Glomerular endothelial cell (primary cell): ENCODE data around the gene CFAP107. TPM values are rescaled to one million over a fixed set of nuclear protein-coding genes. Genes with fewer than 3 reads are reported as not detected.

ENCODE experiments used
- DNase-seq: peaks from one replicate; pipeline ENCODE4 v3.0.0-alpha.2; 2011; ENCODE audit warnings: low read depth, low spot score; ENCODE audit errors: extremely low read depth
- total RNA-seq: library from RNA; depleted of rRNA; stranded (reverse); fragments of >200 nt; gene quantifications from 2 replicates; pipeline ENCODE4 v1.2.3, GENCODE V29; 2015

The CFAP107 gene
- total RNA-seq, 1 donor from 2014 or later, result not detected

DNA sequence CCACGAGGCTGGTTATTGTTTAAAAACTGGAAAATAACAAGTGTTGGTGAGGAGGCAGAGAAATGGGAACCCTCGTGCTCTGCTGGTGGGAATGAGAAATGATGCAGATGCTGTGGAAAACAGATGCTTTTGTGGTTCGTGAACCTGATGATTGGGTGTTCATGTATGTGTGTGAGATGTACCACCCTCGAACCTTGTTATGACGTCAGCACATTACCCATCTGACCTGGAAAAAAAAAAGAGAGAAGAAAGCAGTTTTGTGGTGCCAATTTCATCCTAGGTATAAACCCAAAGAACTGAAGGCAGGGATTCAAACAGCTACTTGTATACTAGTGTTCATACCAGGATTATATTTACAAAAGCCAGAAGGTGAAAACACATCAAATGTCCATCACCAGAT lies 6.4 kb upstream of the CFAP107 start:
- no peak for DNase-seq

DNA sequence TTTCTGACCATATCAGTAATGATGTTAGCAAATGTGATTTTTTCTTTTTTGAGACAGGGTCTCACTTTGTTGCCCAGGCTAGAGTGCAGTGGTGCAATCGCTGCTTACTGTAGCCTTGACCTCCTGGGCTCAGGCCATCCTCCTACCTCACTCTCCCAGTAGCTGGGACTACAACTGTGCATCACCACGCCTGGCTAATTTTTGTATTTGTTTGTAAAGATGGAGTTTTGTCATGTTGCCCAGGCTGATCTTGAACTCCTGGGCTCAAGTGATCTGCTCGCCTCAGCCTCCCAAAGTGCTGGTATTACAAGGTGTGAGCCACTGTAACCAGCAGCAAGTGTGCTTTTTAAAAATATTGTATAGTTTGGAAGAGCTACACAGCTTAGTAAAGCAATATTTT lies 4.1 kb upstream of the CFAP107 start:
- DNase-seq, result no peak

DNA sequence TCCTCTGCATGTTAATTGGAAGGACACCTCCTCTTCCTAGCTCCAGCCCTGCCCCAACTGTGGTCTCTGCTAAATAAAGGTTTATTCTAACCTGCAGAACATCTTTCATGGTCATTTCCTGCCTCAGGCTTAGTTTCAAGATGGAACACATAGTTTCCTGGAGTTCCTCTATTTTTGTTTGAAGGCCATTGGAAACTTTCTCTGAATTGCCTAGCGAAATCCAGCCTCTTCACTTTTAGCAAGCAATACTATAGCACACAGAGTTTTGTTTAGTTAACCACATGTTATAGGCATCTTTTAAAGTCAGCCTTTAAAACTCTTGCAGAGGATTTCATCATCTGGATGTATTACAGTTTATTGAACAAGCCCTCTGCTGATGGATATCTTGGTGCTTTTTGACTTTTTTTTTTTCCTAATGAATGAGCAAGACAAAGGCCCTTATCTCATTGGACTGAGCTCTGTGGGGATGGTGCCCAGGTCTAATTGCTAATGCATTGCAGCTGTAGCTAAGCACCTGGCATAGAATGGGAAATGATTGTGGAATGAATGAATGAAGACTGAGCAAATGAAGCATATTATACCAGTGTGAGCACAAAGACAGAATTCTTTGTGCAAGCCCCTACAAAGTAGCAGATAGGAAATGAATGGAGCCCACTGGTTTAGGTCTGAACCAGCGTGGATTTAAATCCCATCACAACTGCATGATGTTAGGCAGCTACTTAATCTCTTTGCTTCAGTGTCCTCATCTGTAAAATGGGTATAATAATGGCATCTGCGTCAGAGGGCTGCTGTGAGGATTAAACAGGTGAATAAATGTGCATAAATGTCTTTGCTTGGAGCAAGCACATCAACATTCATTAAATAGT lies 641 bp upstream of the CFAP107 start:
- no peak for DNase-seq

DNA sequence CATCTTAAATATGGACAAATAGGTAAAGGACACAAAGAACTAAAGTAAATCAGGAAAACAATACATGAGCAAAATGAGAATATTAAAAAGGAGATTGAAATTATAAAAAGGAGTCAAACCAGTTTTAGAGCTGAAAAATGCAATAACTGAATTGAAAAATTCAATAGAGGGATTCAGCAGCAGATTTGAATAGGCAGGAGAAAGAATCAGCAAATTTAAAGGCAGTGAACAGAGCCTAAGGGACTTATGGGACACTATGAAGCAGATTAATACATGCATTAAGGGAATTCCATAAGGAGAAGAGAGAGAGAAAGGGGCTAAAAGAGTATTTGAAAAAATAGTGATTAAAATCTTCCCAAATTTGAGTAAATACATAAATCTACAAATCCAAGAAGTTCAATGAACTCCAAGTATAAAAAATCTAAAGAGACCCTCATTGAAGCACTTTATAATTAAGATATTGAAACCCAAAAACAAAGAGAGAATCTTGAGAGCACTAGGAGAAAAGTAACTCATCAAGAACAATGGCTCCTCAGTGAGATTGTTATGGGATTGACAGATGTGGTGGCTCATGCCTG lies 2.9 kb downstream of the CFAP107 start:
- no peak for DNase-seq

DNA sequence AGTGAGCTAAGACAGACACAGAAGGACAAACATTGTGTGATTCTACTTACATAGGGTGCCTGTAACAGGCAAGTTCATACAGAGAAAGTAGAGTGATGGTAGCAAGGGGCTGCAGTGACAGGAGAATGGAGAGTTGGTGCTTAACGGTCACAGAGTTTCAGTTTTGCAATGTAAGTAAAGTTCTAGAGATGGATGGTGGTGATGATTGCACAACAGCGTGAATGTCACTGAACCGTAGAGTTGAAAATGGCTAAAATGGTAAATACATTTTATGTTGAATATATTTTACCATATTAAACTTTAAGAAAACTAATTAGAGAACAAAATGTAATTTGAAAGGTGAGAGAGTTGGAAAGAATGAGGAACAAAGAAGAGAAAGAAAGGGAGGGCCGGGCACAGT lies 8.7 kb downstream of the CFAP107 start:
- DNase-seq, result no peak

DNA sequence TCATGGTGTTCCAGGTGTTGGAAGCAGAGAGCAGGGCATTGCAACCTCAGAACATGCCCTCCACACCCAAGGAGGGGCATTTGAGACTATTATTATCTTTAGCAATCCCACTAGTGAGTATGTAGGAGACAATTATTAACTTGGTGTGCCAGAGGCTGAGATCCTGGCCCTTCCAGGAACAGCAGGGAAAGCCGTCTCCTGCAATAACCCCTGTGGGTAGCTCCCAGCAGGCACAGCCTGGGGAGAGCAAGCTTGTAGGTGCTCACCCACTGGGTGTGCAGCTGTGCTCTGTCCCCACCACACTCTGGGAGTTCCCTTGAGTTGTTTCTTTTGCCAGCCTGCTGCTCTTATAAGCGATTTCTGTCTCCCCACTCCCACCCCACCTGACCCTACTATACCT lies 10.3 kb downstream of the CFAP107 start:
- DNase-seq, result no peak

DNA sequence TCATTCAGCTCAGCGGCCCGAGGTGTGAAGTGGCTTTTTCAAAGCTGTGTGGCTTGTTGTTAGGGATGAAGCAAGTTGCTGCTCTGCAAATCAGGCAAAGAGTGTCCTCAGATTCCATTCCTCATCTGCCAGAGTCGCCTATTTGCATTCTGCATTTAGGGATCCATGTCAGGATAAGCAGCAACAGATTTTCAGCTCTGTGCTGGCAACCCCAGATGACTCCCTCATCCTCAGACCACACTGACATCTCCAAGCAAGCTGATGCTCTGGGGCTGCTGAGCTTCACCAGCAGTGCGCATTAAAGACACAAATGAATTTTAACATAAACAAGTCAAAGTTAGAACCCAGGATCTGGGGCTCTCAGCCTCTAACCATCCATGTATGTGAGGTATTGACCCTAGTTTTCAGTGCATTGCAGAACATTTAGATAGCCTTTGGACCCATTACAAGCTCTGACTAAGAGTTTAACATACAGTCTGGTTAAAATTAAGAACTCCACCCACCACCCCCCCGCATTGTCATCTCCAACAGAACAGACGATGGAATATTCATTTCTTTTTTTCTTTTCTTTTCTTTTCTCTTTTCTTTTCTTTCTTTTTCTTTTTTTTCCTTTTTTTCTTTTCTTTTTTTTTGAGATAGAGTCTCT lies 10.9 kb downstream of the CFAP107 start:
- no peak for DNase-seq

DNA sequence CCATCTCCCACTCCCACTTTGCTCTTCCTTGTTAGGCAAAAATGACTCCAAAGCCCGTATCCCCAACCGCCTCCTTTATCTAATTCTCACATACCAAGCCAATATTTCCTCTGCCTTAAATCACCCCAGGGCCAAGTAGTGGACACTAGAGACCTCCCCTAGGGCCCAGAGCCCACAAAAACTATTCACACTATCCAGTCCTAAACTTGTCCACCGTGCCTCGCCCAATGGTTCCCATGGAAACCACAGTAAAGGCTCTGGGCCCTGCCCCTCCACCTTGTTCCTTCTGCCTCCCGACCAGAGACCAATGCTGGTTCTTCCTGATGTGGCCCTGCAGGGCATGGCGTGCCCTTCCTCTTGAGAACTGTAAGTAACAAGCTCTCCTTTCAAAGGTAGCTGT lies 11.8 kb downstream of the CFAP107 start:
- DNase-seq, result no peak

DNA sequence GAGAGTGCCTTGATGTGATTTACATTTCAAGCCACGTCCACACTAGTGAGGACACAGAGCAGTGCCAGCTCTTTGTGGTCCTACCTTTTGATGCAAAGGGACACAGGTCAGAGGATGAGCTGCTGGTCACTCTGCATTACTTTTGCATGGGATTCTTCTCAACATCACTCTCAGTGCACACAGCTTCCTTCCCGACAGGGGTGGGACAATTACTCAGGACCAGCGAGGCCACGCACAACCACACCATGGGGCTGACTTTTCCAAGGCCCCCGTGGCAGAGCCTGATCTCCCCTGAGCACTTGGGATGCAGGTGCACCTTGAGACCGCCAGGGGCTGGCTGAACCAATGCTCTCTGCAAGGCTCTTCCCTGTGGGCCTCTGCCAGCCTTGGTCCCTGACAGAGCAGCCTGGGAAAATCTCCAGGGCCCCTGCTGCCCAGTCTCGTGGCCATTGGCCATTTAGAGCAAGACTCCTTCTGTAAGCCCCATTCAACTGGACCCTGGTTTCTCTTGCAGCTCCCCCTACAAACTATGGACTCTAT lies 14.3 kb downstream of the CFAP107 start:
- no peak for DNase-seq

DNA sequence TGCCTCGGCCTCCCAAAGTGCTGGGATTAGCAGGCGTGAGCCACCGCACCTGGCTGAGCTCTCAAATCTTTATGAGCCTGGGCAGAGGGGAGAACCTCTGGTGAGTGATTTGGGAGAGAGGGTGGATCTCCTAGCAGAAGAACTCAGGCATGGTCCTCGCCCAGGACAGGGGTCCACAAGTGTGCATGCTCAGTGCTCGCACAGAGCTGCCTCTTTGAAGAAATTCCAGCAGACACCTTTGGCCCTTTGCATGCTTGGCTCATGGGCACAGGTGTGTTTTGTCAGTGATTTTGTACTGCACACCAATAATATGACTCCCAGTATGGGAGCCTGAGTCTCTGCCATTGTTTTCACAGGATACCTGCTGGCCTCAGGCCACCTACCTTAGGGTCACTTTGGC lies 15.8 kb downstream of the CFAP107 start:
- DNase-seq, result no peak

DNA sequence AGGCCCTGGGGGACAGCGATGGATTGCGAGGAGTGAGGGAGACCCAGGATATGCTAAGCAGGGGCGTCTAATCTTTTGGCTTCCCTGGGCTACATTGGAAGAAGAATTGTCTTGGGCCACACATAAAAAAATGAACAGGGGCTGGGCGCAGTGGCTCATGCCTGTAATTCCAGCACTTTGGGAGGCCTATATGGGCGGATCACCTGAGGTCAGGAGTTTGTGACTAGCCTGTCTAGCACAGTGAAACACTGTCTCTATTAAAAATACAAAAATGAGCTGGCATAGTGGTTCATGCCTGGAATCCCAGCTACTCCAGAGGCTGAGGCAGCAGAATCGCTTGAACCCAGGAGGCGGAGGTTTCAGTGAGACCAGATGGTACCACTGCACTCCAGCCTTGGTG lies 16.8 kb downstream of the CFAP107 start:
- no peak for DNase-seq

DNA sequence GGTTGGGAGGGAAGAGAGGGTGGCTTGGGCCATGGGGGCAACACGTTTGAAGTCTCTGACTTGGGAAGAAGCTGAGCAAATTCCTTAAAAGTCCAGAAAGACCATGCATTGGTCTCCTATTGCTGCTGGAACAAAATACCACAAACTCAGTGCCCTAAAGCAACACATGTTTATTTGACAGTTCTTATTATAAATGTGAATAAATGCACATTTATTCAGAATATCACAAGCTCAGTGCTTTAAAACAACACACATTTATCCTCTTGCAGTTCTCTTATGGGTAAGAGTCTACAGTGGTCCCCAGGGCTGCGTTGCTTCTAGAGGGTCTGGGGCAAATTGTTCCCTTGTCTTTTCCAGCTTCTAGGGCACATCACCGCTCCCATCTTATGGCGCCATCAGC lies 17.5 kb downstream of the CFAP107 start:
- no peak for DNase-seq

DNA sequence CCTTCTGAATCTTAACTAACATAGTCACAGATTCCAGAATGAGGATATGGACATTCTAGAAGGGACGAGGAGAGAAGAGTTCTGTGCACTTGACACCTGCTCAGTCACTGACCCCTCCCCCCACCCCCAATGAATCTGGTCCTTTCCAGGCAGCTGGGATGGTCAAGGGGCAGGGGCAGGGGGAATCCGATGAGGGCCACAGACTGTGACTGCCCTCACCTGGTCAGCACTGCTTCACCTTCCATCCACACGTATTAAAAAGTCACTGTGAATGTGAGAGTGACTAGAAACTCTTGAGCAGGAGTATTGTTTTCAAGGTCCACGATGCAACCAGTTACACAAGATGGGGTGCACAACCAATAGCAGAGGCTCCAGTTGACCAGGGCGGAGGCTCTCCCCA lies 18.0 kb downstream of the CFAP107 start:
- DNase-seq, result no peak

DNA sequence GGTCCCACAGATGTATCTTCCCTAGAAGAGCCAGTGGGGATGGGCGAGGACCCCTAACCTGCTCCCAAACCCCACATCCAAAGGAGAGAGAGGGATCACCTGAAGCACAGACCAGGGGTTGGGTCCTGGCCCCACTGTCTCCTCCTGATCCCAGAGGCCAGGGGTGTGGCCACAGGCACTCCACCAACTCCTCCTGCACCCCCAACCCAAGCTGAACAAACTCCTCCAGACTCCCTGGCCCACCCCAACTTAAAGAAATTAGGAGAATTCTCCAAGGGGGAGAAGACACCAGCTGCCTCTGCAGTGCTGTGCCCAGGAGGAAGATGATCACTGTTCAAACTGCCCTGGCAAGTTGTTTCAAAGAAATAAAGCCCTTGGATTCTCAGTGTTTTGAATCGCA lies 23.0 kb downstream of the CFAP107 start:
- DNase-seq, result no peak

DNA sequence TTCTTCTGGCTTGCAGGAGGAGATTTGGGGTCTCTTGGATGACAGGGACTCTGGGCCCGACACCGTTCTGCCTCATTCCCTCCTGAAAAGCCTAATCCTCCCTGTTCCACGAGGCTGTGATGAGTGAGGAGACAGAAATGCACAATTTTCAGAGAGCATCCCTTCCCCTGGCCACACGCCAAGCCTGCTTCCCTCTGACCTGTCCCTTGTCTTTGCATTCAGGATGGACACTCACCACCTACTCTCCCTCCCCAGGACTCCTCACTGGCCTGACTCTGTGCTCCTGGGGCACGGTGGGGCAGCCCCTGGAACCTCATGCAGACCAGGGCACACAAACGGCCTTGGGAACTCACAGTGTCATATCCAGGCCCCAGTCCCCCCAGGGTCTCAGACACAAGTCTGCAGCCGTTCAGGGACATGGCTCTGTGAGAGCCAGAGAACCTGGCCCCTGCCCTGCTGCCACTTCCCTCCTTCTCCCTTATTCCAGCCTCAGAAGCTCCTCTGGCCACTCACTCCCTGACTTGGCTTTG lies 24.0 kb downstream of the CFAP107 start:
- no peak for DNase-seq

DNA sequence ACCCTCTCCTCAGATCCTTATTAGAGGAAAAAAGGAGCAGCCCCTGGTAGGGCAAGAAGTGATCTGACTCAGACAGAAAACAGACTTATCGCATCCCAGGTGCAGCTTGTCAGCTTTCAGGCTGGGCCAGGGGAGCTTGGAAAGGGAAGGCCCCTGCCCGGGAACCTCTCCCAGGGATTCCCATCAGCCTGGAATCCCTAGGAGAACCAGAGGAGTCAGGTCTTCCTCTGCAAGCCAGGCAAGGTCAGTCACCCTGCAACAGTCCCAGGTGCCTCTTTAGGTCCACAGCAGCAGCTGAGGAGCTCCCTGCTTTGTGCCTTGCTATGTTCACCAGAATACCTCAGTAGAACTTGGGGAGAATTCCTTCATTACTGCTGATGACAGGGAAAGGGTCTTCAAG lies 24.6 kb downstream of the CFAP107 start:
- no peak for DNase-seq

DNA sequence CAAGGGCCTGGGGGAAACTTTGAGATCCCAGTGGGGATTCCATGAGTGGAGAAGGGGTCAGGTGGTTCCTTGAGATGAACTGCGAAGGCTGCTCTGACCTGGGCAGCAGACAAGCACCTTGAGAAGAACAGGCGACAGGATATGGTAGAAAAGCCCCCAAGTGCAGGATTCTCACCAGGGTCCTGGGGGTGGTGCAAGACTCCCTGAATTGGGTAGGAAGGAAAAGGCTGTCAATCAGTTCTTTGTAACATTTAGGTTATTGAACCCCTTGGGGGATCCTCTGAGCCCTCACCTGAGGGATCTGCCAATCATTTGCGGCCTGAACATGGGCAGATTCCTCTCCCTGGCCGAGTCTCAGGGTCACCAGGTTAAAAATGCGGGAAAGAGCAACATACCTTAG lies 25.2 kb downstream of the CFAP107 start:
- no peak for DNase-seq

DNA sequence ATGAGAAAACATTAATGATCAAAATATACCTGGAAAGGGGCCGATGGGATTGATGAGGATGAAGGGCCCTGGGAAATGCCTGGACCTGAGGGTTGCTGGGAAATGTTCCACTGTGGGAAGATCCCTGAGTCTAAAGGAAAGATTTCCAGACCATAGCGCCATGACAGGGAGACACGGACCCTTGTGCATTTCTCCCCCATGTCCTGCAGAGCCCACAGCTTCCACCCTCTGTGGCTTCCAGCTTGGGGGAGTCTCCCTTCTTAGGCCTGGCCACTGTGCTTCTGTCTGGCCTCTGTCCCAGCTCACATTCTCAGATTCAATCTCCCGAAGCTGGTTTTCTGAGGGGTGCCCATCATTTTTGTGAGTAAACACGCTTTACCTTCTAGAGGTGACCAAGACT lies 26.5 kb downstream of the CFAP107 start:
- DNase-seq, result no peak

DNA sequence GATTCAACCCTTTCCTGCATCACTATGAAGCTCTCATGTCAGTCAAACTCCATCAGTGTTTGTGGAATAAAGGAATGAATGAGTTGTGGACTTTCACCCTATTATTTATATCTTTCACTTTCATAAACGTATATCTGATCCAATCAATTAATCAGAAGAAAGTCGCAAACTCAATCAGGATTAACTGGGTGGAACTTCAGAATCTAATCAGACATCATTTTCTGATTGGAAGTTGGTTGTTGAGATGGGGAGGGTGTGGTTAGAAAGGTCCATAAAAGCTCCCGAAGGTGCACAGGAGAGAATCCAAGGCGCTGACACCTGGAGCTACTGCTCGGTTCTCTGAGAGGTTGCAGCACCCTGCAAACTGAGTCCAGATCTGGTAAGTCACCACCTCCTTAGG lies 27.4 kb downstream of the CFAP107 start, which contains the start of gene PRAMEF12:
Gene PRAMEF12 (plus strand): TSS at position 301 of the 400 bp plus-strand sequence. CDS start 1,130 bp downstream, outside the sequence.
- no peak for DNase-seq

DNA sequence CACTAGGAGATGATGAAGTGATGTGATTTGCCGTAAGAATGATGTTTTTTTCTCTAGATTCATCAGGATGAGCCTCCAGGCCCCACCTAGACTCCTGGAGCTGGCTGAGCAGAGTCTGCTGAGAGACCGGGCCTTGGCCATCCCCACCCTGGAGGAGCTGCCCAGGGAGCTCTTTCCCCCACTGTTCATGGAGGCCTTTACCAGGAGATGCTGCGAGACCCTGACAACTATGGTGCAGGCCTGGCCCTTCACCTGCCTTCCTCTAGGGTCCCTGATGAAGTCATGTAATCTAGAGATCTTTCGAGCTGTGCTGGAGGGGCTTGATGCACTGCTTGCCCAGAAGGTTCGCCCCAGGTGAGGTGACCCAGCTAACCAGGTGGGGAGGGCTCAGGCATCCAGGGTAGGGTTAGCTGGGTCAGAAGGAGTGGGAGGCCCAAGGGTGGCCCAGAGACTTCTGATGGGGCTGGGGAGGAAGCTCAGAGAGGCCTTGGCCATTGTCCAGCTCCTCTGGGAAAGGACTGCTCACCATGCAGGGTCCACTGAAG lies 28.9 kb downstream of the CFAP107 start:
- DNase-seq, result no peak

DNA sequence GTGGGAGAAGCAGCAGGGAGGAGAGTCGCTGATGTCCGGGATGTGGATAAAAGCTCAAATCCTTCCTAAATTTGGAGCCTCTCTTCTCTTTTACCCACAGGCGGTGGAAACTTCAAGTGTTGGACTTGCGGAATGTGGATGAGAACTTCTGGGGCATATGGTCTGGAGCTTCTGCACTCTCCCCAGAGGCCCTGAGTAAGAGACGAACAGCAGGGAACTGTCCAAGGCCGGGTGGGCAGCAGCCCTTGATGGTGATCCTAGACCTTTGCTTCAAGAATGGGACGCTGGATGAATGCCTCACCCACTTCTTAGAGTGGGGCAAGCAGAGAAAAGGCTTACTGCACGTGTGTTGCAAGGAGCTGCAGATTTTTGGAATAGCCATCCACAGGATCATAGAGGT lies 29.4 kb downstream of the CFAP107 start:
- DNase-seq, result no peak
